RWPE1 (cell line): ENCODE results near the gene MED27.
"Not testable (repeated sequence)": the region's sequence is repeated elsewhere in the genome, so short reads cannot be mapped to it uniquely, and the experiment has no call there.

Experiments
- CTCF ChIA-PET: fragments of 350-600 bp; sonication (Branson Sonifier 250); formaldehyde crosslinking; extraction: SDS; loops from one replicate; lab custom pipeline; 2021; lab: Yijun Ruan, JAX
- POLR2A ChIA-PET: fragments of 400-600 bp; formaldehyde crosslinking; extraction: SDS; loops from one replicate; lab custom pipeline; 2020; ENCODE audit warnings: antibody characterized with exemption; ENCODE audit not compliant: low non-redundant PET; lab: Yijun Ruan, JAX
- DNase-seq: peaks from one replicate; pipeline ENCODE4 v3.0.0; 2012; ENCODE audit warnings: low spot score
- H3K27ac ChIP-seq: fragments of 450-650 bp; 2 replicates; pipeline ENCODE4 v1.5.1; 2017
- TF ChIP-seq, protein P1 (sequence below): fragments of 450-650 bp; conservative IDR thresholded peaks from 2 replicates; pipeline ENCODE4 v1.5.1; 2017; ENCODE audit warnings: low read depth, mild to moderate bottlenecking

MED27 gene

DNA sequence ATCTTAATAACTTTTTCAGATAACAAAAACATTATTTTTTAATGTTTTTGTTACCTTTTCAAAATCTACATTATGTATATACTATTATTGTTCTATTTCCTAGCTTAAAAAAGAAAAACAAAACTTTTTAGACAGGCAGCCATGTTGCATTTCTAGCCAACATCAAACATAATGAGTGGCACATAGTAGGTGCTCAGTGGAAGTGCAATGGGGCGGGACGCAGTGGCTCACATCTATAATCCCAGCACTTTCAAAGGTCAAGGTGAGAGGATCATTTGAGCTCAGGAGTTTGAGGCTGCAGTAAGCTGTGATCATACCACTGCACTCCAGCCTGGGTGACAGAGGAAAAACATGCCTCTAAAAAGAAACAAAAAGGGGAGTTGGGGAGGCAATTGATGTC, 68.4 kb downstream of the MED27 start:
- no peak overlapping the region for H3K27ac ChIP-seq
- ChIA-PET CTCF (interaction anchor here (0.7 kb wide), 1 partner anchor 207 kb away, joined by 3 read pairs; no protein-coding TSS in a partner anchor), POLR2A (no interaction called here)
- TF ChIP-seq, protein P1, sequence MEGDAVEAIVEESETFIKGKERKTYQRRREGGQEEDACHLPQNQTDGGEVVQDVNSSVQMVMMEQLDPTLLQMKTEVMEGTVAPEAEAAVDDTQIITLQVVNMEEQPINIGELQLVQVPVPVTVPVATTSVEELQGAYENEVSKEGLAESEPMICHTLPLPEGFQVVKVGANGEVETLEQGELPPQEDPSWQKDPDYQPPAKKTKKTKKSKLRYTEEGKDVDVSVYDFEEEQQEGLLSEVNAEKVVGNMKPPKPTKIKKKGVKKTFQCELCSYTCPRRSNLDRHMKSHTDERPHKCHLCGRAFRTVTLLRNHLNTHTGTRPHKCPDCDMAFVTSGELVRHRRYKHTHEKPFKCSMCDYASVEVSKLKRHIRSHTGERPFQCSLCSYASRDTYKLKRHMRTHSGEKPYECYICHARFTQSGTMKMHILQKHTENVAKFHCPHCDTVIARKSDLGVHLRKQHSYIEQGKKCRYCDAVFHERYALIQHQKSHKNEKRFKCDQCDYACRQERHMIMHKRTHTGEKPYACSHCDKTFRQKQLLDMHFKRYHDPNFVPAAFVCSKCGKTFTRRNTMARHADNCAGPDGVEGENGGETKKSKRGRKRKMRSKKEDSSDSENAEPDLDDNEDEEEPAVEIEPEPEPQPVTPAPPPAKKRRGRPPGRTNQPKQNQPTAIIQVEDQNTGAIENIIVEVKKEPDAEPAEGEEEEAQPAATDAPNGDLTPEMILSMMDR = no peak
- DNase-seq = no peak

DNA sequence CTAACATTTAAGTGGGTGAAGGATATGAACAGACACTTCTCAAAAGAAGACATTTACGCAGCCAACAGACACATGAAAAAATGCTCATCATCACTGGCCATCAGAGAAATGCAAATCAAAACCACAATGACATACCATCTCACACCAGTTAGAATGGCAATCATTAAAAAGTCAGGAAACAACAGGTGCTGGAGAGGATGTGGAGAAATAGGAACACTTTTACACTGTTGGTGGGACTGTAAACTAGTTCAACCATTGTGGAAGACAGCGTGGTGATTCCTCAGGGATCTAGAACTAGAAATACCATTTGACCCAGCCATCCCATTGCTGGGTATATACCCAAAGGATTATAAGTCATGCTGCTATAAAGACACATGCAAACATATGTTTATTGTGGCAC, 69.5 kb downstream of the MED27 start:
- POLR2A ChIA-PET, H3K27ac ChIP-seq, DNase-seq, CTCF ChIA-PET: not testable (repeated sequence)

DNA sequence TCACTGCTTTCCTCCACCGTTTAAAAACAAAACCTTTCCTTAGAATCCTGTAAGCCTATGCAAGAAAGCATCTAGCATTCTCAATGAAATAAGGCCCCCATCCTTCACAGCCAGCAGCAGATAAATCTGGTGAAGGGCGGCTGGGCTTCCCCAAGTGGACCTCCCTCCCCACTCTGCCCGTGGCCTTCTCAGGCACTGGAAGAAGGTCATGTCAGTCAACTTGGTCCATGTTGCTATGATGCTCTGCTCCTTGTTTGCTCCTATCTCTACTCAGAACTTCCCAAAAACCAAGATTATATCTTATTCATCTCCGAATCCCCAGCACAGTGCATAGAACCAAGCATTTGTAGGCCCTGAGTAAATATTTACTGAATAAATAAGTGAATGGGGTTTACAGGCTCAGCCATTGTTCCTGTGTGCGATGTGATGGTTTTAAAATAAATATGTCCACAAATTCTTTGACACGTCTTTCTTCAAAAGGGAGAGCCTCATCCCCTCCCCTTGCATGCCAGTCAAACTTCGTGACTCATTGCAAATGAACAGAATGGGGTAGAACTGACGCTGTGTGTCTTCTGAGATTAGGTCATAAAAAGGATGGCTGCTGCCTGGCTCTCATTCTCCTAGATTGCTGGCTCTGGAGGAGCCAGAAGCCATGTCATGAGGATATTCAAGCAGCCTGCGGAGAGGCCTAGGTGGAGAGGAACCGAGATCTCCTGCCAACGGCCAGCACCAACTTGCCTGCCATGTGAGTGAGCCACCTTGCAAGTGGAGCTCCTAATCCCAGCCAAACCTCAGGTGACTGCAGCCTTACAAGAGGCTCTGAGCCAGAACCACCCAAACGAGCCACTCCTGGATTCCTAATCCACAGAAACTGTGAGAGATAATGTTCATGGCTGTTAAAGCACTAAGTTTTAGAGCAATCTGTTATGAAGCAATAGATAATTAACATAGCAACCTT, 70.5 kb downstream of the MED27 start:
- TF ChIP-seq, protein P1 = no peak
- peak; percentile 63 for DNase-seq
- H3K27ac ChIP-seq = peak overlapping the region; percentile 76
- ChIA-PET CTCF (interaction anchor here (1.1 kb wide), 1 partner anchor 301 kb away, joined by 3 read pairs; no protein-coding TSS in a partner anchor), POLR2A (no interaction called here)

DNA sequence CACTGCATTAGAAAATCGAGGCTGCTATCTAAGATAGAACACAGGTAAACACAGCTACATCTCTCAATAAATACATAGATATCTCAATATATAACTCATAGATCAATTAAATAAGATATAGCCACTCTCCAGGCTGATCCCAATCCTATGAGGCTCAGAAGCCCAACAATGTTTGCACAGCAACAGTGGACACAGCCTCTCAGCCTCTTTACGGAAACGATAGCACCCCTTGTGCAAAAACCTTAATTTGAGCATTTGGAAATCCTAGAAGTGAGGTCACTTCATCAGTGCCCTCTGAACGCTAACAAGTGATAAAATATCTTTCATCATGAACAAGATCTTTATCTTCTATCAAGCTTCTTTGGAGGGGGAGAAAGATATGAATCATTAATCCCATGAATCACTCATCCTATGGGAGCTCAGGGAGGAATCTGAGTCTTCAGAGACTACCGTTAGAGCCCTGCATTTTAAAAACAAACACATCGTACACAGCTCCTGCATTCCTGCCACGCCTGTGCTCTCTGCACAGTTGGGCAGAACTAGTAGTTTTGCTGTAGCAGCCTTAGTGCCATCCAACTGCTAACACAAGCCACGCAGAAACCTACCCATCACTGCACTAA, 71.4 kb downstream of the MED27 start:
- TF ChIP-seq, protein P1 = no peak
- ChIA-PET CTCF (interaction anchor here (0.7 to 1.1 kb wide), 2 partner anchors 230 to 301 kb away, joined by 3 read pairs; no protein-coding TSS in a partner anchor), POLR2A (no interaction called here)
- peak overlapping the region; percentile 76 for H3K27ac ChIP-seq
- peak; percentile 88 for DNase-seq

DNA sequence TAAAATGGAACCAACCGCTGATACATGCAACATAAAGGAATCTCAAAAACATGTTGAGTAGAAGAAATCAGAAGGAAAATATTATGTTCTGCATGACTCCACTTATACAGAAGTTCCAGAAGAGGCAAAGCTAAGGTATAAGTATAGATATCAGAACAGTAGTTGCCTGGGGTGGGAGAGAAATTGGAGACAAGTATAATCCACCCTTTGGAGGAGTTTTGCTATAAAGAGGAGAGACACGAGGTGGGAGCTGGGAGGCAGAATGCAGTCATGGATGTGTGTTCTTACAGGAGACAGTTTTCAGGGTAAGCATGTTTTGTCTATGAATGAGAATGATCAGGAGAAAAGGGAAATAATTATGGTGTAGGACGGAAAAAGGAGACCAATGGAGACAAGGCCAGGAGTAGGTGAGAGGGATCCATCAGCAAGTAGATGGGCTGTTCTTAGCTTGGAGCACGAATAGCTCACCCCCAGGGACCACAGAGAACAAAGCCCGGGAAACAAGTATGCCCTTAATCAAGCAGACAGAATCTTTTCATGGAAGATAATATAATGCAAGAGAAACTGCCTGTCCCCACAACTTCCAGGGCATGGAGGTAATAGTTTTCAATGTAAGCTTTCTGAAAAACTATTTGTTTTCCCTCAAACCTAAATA, 72.2 kb downstream of the MED27 start:
- no peak overlapping the region for H3K27ac ChIP-seq
- TF ChIP-seq, protein P1 = no peak
- ChIA-PET CTCF (interaction anchor here (0.7 kb wide), 1 partner anchor 230 kb away, joined by 3 read pairs; no protein-coding TSS in a partner anchor), POLR2A (no interaction called here)
- no peak for DNase-seq

DNA sequence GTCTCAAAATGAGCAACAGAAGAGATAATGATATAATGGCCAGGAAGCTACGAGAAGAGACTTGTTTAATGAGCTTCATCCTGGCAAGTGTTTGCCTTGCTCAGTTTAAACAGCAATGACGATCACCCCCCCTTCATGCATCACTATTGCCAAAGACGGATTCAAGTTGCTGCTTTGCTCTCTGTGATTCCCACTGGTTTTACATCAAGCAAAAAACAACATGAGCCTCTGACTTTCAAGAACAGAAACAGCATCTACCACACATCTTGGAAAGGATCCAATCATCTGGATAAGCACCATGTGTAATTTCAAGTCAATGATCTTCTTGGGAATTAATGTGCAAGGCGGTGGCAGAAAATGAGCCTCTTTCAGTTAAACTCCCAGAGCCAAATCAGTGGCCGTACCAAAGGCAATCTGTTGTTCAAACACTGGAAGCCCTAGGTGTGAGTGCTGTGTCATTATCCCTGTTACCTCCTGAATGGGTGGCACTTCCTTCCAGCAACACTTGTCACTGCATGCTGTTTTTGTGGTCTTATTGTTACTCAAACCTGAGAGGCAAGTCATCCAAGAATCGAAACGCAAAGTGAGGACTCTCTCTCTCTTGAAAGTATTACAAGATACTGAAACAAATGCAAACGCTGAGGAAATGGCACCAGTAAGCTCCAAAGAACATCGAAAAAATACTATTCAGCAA, 72.8 kb downstream of the MED27 start:
- H3K27ac ChIP-seq = no peak overlapping the region
- POLR2A ChIA-PET = no interaction called here
- TF ChIP-seq, protein P1 = no peak
- peak; percentile 71 for DNase-seq
- CTCF ChIA-PET = no interaction called here
